Skeletal muscle tissue (tissue), 4 donors: ENCODE results near the gene DNAJB8. TPM values are rescaled to one million over a fixed set of nuclear protein-coding genes. Genes with fewer than 3 reads are reported as not detected.

ENCODE experiments used
- H3K27ac ChIP-seq: one replicate; pipeline ENCODE4 v1.7.0; 2013; ENCODE audit warnings: mild to moderate bottlenecking, low read depth, low read length, inconsistent platforms
- H3K27me3 ChIP-seq, 3 donors: one replicate each; pipeline ENCODE4 v1.7.0; 2013; ENCODE audit warnings: low read length in 3 of 3; ENCODE audit not compliant: control insufficient read depth in 3 of 3, insufficient read depth in 3 of 3
- H3K36me3 ChIP-seq, 3 donors: one replicate each; pipeline ENCODE4 v1.7.0; 2013; ENCODE audit warnings: low read length in 3 of 3; ENCODE audit not compliant: control insufficient read depth in 3 of 3, insufficient read depth in 3 of 3
- H3K4me1 ChIP-seq, 3 donors: one replicate each; pipeline ENCODE4 v1.7.0; 2013; ENCODE audit warnings: low read length in 3 of 3, mild to moderate bottlenecking in 3 of 3; ENCODE audit not compliant: control insufficient read depth in 3 of 3, insufficient read depth in 3 of 3
- H3K4me3 ChIP-seq, 3 donors: one replicate each; pipeline ENCODE4 v1.7.0; 2013; ENCODE audit warnings: low read length in 3 of 3
- H3K9ac ChIP-seq, 3 donors: one replicate each; pipeline ENCODE4 v1.7.0; 2013; ENCODE audit warnings: low read length in 3 of 3, mild to moderate bottlenecking in 3 of 3, moderate library complexity in 2 of 3, low read depth in 1 of 3
- H3K9me3 ChIP-seq, 3 donors: one replicate each; pipeline ENCODE4 v1.7.0; 2013; ENCODE audit warnings: low read length in 3 of 3; ENCODE audit not compliant: control insufficient read depth in 3 of 3
- total RNA-seq: library from RNA; depleted of rRNA; stranded (reverse); fragments of >200 nt; gene quantifications from one replicate; pipeline ENCODE4 v1.2.3, GENCODE V29; 2014
- donor health status: Osteomylitis.

DNAJB8 gene
- total RNA-seq, 1 donor from 2014 or later: not detected

DNA sequence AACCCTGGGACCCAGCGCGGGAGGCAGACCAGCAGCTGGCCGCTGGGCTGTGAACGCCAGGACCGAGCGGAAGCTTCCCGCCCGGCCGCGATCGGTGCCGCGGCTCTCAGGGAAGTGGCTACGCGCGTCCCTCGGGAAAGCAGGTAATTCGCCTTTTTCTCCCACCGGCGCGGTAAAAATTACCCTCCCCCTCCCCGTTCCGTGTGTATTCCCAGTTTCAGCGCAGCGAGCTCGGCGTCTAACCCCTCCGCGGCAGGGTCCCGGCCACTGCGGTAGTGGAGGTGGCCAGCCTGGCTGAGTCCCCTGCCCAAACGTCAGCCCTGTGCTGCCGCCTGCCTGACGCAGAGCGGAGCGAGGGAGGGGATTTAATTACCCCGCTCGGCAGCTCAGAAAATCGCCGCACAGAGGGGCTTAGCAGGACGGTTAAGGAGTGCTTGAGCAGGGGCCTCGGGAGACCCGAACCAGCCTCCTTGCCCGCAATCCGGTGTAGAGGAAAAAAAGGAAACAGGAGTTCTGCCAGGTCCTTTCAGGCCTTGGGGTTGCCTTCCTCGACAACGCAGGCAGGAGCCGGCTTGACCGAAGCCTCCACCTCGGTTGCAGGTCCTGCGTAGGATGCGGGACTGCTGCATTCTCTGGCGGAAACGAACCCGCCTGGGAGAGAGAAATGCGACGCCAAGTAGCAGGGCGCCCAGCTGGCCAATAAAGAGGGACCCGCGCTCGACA lies 23.4 kb upstream of the DNAJB8 start:
- Histone ChIP-seq H3K9ac (peak overlapping the region; percentile 51 to 66 (median 64)), H3K4me1 (peaks cover 36 to 57% (median 52%) of the 10 kb centered on the region in 3 donors)

DNA sequence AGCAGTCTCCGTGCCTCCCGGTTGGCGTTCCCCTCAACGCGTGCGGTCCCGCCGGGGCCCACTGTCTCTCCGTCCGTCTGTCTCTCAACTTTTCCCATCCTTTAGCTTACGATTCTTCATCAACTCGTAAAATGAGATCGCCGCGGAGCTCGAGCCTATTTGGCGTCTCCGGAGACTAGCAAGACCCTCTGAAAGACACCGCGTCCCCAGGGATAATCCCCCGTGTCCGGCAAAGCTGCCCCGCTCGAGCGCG lies 22.9 kb upstream of the DNAJB8 start:
- no peaks in the 10 kb centered on the region for H3K9me3 ChIP-seq
- peaks cover 37 to 57% (median 52%) of the 10 kb centered on the region in 3 donors for H3K4me1 ChIP-seq
- no peaks in the 10 kb centered on the region for H3K36me3 ChIP-seq
- peak overlapping the region; percentile 60 for H3K27ac ChIP-seq
- peak overlapping the region; percentile 51 to 66 (median 64) for H3K9ac ChIP-seq
- peak overlapping the region; percentile 54 to 69 (median 66) for H3K4me3 ChIP-seq
- H3K27me3 ChIP-seq: peaks cover 94 to 98% (median 98%) of the 10 kb centered on the region in 3 donors

More for the DNA sequence above, 23.4 kb upstream of the DNAJB8 start:
- H3K27me3 ChIP-seq: peaks cover 94 to 97% (median 96%) of the 10 kb centered on the region in 3 donors
- no peaks in the 10 kb centered on the region for H3K9me3 ChIP-seq
- H3K4me3 ChIP-seq: peak overlapping the region; percentile 54 to 69 (median 66)
- H3K36me3 ChIP-seq: peaks cover 0 to 1% (median 0%) of the 10 kb centered on the region in 3 donors
- H3K27ac ChIP-seq: peak overlapping the region; percentile 60

DNA sequence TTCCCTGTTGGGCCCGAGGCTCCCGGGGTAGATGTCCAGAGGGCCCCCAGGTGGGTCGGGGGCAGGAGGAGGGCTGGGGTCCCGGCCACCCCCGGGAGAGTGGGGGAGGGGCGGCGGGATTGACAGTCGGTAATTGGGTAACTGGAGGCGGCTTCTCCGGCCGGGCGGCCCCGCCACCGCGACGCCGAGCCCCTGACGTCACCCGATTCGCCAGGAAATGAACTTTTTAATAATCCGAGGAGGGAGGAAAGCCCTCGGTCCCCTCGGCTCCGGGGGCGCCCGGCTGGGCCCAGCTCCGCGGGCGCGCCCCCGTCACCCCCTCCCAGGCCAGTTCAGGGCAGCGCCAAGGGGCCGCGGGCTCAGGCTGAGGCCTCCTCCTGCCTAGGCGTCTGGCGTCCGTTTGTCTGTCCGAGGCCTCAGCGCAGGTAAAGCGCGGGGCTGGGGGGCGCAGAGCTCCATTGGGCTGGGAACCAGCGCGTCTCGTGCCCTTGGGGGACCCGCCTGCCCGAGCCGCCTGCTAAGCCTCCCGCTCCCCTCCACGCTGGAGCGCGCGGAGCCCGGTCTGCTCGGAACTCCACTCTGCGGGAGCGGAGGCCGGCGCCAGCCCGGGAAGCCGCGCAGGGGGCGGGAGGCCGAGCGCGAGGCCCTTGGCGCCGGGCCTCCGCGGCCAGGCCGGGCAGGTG lies 22.4 kb upstream of the DNAJB8 start:
- Histone ChIP-seq H3K9me3 (no peaks in the 10 kb centered on the region), H3K36me3 (no peaks in the 10 kb centered on the region), H3K9ac (peak overlapping the region; percentile 51 to 66 (median 64)), H3K4me1 (peaks cover 37 to 59% (median 52%) of the 10 kb centered on the region in 3 donors), H3K27me3 (peaks cover 91 to 96% (median 95%) of the 10 kb centered on the region in 3 donors), H3K27ac (peak overlapping the region; percentile 60), H3K4me3 (peak overlapping the region; percentile 54 to 78 (median 66))

DNA sequence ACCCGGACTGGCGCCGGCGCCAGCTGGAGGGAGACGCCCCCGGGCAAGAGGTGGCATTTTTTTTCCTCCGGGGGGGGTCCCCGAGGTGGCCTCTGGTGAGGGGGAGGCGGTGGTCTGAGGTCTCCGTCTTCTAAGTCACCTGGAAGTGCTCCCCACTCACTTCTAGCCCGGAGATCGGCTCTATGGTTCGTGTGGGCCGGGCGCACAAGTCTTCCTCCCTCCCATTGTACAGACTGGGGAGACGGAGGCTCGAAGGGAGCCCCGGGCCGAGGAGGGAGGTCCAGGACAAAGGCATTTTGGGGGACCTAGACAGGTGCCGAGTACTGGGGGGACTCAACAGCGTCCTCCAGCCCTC lies 21.9 kb upstream of the DNAJB8 start:
- Histone ChIP-seq H3K27ac (peak overlapping the region; percentile 60), H3K4me3 (peak overlapping the region in 2 of 3 donors; percentile 66 to 78), H3K27me3 (peaks cover 91 to 96% (median 95%) of the 10 kb centered on the region in 3 donors), H3K9me3 (no peaks in the 10 kb centered on the region), H3K4me1 (peaks cover 37 to 64% (median 53%) of the 10 kb centered on the region in 3 donors), H3K36me3 (no peaks in the 10 kb centered on the region), H3K9ac (peak overlapping the region in 2 of 3 donors; percentile 54 to 59)

DNA sequence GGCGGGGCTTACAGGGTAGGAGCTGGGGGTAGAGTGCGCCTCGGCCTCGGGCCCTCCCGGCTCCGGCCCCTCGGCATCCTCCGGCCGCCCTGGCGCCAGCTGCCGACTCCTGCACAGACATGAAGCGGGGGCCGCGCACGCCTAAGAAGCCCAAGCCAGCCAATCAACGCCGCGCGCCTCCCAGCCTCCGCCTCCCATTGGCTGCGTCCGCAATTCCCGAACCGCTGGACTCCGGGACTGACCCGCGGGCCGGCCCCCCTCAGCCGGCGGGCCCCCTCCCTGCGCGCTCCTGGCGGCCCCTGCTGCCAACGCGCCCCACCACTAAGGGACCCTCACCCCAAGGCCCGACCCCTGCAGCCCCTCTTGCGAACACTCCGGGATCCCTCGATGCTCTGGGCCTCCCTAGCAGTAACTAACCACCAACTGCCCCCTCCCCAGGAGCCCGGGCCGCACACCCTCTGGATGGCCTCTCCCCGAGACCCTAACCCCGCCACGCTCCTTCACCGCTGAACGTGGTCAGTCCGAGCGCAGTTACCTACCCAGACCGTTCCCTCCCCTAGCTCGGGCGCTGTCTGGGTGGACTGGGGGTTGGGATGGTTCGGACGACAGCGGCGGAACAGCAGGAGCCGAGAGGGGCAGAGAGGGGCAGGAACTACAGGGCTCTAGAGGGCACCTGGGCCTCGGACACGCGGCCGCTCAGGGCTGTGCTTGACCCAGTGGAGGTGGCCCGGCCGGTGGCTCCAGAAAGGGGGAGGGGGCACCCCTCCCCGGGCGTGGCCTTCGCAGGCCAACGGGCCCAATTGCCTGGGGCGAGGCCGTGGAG lies 21.3 kb upstream of the DNAJB8 start:
- Histone ChIP-seq H3K4me1 (peaks cover 37 to 67% (median 52%) of the 10 kb centered on the region in 3 donors), H3K27me3 (peaks cover 92 to 95% (median 93%) of the 10 kb centered on the region in 3 donors), H3K9me3 (no peaks in the 10 kb centered on the region), H3K4me3 (peak overlapping the region; percentile 64 to 78 (median 71)), H3K9ac (peak overlapping the region; percentile 33 to 74 (median 59)), H3K36me3 (no peaks in the 10 kb centered on the region), H3K27ac (peak overlapping the region; percentile 60)

DNA sequence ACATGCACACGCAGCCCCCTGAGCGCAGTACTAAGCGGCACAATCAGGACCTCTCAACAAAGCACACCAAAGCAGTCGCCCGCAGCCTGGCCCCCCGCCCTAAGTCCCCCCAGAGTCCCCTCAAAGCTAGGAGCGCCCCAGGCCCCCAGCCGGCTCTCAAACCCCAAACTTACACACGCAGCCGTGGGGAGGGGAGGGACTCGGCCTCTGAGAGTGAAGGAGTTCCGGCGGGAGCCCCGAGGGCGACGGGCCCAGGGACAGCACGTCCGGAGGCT lies 20.8 kb upstream of the DNAJB8 start:
- peaks cover 36 to 69% (median 52%) of the 10 kb centered on the region in 3 donors for H3K4me1 ChIP-seq
- peak overlapping the region in 2 of 3 donors; percentile 57 to 74 for H3K9ac ChIP-seq
- peaks cover 92 to 95% (median 94%) of the 10 kb centered on the region in 3 donors for H3K27me3 ChIP-seq
- peak overlapping the region; percentile 64 to 78 (median 71) for H3K4me3 ChIP-seq
- H3K36me3 ChIP-seq: no peaks in the 10 kb centered on the region
- H3K9me3 ChIP-seq: no peaks in the 10 kb centered on the region
- no peak overlapping the region for H3K27ac ChIP-seq

DNA sequence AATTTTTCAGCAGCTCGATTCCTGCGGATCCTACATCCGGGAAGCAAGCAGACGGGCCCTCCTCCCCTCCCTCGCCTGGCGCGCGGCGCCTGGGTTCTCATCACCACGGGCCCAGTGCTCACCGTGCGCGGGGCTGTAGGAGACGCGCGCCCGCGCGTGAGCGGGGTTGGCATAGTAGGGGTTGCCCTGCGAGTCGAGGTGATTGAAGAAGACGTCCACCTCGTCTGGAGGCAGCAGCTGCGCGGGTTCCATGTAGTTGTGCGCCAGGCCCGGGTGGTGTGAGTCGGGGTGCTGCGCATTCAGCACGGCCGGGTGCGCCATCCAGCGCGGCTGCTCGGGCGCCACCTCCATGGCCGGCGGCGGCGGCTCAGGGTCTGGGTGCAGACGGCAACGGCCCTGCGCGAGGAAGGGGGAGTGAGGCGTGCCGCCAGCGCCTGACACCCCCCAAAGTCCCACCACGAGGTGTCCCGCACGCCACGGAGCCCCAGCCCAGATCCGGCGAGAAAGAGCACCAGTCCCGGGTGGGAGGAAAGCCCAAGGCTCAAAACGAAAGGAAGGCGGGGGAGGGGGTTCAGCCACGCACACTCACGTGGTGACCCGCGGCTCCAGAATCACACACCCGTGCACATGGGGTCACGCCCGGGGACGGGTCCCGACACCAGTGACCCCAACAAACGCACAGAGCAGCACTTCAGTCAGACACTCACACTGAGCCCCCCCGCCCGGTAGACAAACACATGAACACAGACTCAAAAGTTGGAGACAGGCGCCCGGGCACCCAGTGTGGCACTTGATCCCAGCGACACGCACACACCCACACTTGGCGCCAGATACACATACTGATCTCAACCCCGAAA lies 20.2 kb upstream of the DNAJB8 start:
- Histone ChIP-seq H3K4me1 (peaks cover 36 to 67% (median 47%) of the 10 kb centered on the region in 3 donors), H3K27ac (no peak overlapping the region), H3K4me3 (peak overlapping the region; percentile 64 to 78 (median 71)), H3K9ac (peak overlapping the region; percentile 45 to 74 (median 57)), H3K36me3 (no peaks in the 10 kb centered on the region), H3K9me3 (no peaks in the 10 kb centered on the region), H3K27me3 (peaks cover 91 to 95% (median 94%) of the 10 kb centered on the region in 3 donors)

DNA sequence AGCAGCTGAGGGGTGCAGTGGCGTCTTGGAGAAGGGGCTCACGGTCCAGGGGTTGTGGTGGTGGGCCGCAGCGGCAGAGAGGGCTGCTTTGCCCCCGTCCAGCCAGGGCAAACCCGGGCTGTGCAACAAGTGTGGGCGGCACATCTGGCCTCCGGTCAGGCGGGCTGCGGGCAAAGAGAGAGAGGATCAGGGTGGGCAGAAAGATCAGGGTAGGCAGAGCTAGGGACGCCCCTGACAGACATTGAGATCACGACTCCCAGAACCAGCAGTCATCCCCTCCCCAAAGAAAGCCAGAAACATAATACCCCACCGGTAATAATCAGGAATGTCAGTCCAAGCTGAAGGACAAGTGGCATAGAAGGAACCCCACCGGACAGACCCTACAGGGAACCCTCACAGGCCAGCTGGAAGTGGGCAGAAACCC lies 19.5 kb upstream of the DNAJB8 start:
- no peaks in the 10 kb centered on the region for H3K36me3 ChIP-seq
- no peaks in the 10 kb centered on the region for H3K9me3 ChIP-seq
- H3K4me3 ChIP-seq: peak overlapping the region; percentile 64 to 78 (median 71)
- peak overlapping the region in 2 of 3 donors; percentile 45 to 74 for H3K9ac ChIP-seq
- peaks cover 41 to 60% (median 46%) of the 10 kb centered on the region in 3 donors for H3K4me1 ChIP-seq
- H3K27me3 ChIP-seq: peaks cover 88 to 95% (median 93%) of the 10 kb centered on the region in 3 donors
- H3K27ac ChIP-seq: no peak overlapping the region
